RWPE2 (cell line): ENCODE data around the gene SPATA20.

ENCODE experiments used
- ATAC-seq: fragments of 200-7000 bp; cut with Tn5 transposase; 3 replicates; pipeline ENCODE4 v1.9.1; 2021; ENCODE audit warnings: low read depth
- DNase-seq: peaks from one replicate; pipeline ENCODE4 v3.0.0-alpha.2; 2020; ENCODE audit warnings: low spot score
- H3K27ac ChIP-seq: fragments of 450-650 bp; 2 replicates; pipeline ENCODE4 v1.5.1; 2017; ENCODE audit warnings: mild to moderate bottlenecking; ENCODE audit not compliant: poor library complexity, severe bottlenecking
- H3K27me3 ChIP-seq: fragments of 250-450 bp; sonication (Bioruptor Pico); 2 replicates; pipeline ENCODE4 v1.5.1; 2021; ENCODE audit warnings: mild to moderate bottlenecking, moderate library complexity; ENCODE audit not compliant: insufficient read depth, poor library complexity, severe bottlenecking
- H3K36me3 ChIP-seq: fragments of 250-450 bp; sonication (Bioruptor Pico); 2 replicates; pipeline ENCODE4 v1.5.1; 2020; ENCODE audit warnings: low read depth, mild to moderate bottlenecking, moderate library complexity
- H3K4me1 ChIP-seq: fragments of 250-450 bp; sonication (Bioruptor Pico); 2 replicates; pipeline ENCODE4 v1.5.1; 2021; ENCODE audit warnings: mild to moderate bottlenecking, moderate library complexity; ENCODE audit not compliant: insufficient read depth, poor library complexity, severe bottlenecking
- H3K4me3 ChIP-seq: fragments of 250-450 bp; sonication (Bioruptor Pico); 2 replicates; pipeline ENCODE4 v1.5.1; 2021; ENCODE audit warnings: mild to moderate bottlenecking, moderate library complexity; ENCODE audit not compliant: severe bottlenecking
- H3K9me3 ChIP-seq: fragments of 250-450 bp; sonication (Bioruptor Pico); 2 replicates; pipeline ENCODE4 v1.5.1; 2021; ENCODE audit warnings: mild to moderate bottlenecking, moderate library complexity; ENCODE audit not compliant: severe bottlenecking
- TF ChIP-seq, protein P1 (sequence below): fragments of 450-650 bp; IDR thresholded peaks from one replicate; pipeline ENCODE4 v1.5.1; 2017; ENCODE audit warnings: mild to moderate bottlenecking, moderate library complexity; ENCODE audit not compliant: poor library complexity, severe bottlenecking

SPATA20 gene

DNA sequence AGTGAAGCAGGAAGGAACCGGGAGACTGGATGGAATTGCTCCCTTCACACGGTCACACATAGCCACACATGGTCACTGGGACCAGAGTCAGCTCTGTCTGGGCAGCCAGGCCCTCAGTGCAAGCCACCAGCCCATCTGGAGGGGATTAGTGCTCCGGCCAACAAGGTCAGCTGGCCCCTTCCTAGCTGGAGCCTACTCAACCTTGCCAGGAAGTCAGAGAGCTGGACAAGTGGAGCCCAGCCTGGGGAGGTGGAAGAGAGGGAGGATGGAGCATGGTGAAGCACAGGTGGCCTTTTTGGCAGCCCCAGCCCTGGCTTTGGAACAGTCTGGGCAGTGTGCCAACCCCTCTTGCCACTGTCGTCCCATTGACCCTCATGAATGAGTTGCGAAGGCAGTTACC, 9.8 kb downstream of the SPATA20 start:
- Histone ChIP-seq H3K4me1 (no peaks in the 10 kb centered on the region), H3K36me3 (no peaks in the 10 kb centered on the region; the same call in 1 of the 2 replicates), H3K4me3 (no peak overlapping the region), H3K27me3 (peaks cover 17% of the 10 kb centered on the region), H3K9me3 (no peaks in the 10 kb centered on the region), H3K27ac (no peak overlapping the region)
- DNase-seq (no peak), ATAC-seq (no peak)
- TF ChIP-seq, protein P1, sequence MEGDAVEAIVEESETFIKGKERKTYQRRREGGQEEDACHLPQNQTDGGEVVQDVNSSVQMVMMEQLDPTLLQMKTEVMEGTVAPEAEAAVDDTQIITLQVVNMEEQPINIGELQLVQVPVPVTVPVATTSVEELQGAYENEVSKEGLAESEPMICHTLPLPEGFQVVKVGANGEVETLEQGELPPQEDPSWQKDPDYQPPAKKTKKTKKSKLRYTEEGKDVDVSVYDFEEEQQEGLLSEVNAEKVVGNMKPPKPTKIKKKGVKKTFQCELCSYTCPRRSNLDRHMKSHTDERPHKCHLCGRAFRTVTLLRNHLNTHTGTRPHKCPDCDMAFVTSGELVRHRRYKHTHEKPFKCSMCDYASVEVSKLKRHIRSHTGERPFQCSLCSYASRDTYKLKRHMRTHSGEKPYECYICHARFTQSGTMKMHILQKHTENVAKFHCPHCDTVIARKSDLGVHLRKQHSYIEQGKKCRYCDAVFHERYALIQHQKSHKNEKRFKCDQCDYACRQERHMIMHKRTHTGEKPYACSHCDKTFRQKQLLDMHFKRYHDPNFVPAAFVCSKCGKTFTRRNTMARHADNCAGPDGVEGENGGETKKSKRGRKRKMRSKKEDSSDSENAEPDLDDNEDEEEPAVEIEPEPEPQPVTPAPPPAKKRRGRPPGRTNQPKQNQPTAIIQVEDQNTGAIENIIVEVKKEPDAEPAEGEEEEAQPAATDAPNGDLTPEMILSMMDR: no peak

DNA sequence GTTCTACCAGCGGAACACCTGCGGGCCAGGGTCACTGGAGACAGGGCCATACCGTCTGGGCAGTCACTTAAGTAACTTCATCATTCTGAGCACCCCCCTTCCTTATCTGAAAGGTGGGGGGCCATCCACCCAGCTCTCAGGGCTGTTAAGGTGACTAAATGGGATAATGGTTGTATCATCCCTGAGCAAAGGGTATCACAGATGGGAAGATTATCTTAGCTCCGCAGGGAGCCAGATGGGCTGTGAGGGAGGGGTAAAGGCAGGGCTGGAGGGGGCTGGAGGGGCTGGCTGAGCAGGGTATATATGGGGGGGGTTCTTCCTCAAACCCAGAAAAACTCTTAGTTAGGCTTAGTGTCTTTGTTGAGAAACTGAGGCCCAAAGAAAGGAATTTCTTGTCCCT, 10.7 kb downstream of the SPATA20 start:
- H3K27me3 ChIP-seq: peaks cover 23% of the 10 kb centered on the region
- DNase-seq (no peak), ATAC-seq (no peak)
- no peaks in the 10 kb centered on the region for H3K9me3 ChIP-seq
- no peaks in the 10 kb centered on the region for H3K36me3 ChIP-seq
- TF ChIP-seq, protein P1: no peak
- H3K27ac ChIP-seq: no peak overlapping the region
- no peaks in the 10 kb centered on the region for H3K4me1 ChIP-seq
- no peak overlapping the region for H3K4me3 ChIP-seq

DNA sequence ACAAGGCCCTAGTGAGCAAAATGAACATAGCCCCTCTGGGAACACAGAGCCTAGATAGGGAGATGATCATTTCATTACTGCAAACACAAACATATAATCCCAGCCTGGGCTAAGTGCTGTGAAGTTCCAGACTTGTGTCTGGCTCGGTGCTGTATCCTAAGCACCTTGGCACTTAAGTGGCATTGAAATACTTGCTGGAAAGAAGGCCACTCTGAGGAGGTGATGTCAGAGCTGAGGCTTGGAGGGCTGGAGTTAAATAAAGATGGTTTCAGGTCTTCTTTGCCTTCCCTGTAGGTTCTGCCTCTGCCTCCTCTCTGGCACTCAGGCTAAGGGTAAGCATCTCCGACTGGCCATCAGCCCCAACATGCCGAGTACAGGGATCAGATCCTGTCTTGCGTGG, 11.1 kb downstream of the SPATA20 start:
- no peaks in the 10 kb centered on the region for H3K4me1 ChIP-seq
- H3K4me3 ChIP-seq: no peak overlapping the region
- no peak overlapping the region for H3K27ac ChIP-seq
- peaks cover 28% of the 10 kb centered on the region for H3K27me3 ChIP-seq
- no peak for ATAC-seq
- DNase-seq: no peak
- no peaks in the 10 kb centered on the region for H3K36me3 ChIP-seq
- TF ChIP-seq, protein P1: no peak
- no peaks in the 10 kb centered on the region for H3K9me3 ChIP-seq

DNA sequence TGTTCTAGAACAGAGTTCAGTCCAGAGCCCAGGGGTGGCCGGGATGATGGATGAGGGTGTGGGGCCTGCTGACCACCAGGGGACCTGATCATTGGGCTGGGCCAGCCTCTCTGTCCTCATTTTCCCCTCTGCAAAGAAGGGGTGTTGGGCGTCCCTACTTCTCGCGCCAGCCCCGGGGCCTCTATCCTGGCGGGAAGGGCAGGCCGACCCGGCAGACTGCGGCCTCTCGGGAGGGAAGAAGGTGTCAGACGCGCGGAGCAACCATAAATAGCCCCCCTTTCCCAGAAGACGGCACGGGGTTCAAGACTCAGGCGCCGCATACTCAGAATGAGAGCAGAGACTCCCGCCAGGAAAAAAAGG, 11.6 kb downstream of the SPATA20 start:
- TF ChIP-seq, protein P1: no peak
- Histone ChIP-seq H3K36me3 (no peaks in the 10 kb centered on the region), H3K27ac (no peak overlapping the region), H3K27me3 (peaks cover 33% of the 10 kb centered on the region), H3K4me1 (no peaks in the 10 kb centered on the region), H3K9me3 (no peaks in the 10 kb centered on the region), H3K4me3 (no peak overlapping the region)
- no peak for DNase-seq
- ATAC-seq: no peak

DNA sequence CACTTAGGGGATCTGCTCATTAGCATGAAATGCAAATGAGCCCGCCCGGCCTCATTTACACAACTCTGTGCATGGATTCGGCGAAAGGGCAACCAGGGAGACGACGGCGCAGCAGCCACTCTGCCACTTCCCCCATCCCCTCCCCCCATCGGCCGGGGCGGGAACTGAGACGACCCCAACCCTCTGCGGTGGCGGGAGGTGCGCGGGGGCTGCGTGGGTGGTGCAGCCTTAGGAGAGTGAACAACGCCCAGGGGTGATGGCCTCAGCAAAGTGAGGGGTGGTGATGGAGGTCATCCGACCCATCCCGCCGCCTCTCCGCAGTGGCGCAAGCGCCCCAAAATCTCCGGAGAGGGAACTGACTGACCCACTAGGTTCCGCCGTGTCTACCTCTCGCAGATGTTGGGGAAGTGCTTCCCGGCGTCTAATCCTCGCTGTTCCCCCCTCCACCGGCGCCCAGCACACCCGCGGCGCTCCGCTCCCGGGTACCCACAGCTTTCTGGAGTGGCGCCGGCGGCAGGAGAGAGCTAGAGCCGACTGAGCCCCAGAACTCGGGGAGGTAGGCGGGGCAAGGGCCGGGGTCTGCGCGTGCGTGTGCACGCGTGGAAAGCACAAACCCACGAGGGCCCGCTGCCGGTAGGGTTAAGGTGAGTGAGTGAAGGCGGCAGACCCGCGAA, 12.1 kb downstream of the SPATA20 start:
- Histone ChIP-seq H3K9me3 (no peaks in the 10 kb centered on the region), H3K4me1 (no peaks in the 10 kb centered on the region), H3K27ac (no peak overlapping the region), H3K27me3 (peaks cover 35% of the 10 kb centered on the region), H3K4me3 (no peak overlapping the region), H3K36me3 (no peaks in the 10 kb centered on the region)
- no peak for ATAC-seq
- DNase-seq: no peak
- TF ChIP-seq, protein P1: no peak
